T-helper 1 cell treated with Interleukin-12 subunit alpha and Interleukin-12 subunit beta and Interleukin-4 antibody, amounts not matched to agents 30 ng/mL and 1 ng/mL, for 36 hours (primary cell): ENCODE measurements around the gene EEF1AKMT1. TPM values are rescaled to one million over a fixed set of nuclear protein-coding genes. Genes with fewer than 3 reads are reported as not detected.

ENCODE experiments used
- intact Hi-C: fragments of 100-400 bp; cut with micrococcal nuclease; formaldehyde crosslinking; loops from one replicate; pipeline ENCODE4 v1.15.1; 2024
- total RNA-seq: library from RNA; stranded (reverse); gene quantifications from 2 replicates; pipeline ENCODE4 v1.2.3, GENCODE V29; 2022

EEF1AKMT1 gene, protein sequence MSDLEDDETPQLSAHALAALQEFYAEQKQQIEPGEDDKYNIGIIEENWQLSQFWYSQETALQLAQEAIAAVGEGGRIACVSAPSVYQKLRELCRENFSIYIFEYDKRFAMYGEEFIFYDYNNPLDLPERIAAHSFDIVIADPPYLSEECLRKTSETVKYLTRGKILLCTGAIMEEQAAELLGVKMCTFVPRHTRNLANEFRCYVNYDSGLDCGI
- total RNA-seq, result 6.0 and 8.0 TPM in 2 replicates

DNA sequence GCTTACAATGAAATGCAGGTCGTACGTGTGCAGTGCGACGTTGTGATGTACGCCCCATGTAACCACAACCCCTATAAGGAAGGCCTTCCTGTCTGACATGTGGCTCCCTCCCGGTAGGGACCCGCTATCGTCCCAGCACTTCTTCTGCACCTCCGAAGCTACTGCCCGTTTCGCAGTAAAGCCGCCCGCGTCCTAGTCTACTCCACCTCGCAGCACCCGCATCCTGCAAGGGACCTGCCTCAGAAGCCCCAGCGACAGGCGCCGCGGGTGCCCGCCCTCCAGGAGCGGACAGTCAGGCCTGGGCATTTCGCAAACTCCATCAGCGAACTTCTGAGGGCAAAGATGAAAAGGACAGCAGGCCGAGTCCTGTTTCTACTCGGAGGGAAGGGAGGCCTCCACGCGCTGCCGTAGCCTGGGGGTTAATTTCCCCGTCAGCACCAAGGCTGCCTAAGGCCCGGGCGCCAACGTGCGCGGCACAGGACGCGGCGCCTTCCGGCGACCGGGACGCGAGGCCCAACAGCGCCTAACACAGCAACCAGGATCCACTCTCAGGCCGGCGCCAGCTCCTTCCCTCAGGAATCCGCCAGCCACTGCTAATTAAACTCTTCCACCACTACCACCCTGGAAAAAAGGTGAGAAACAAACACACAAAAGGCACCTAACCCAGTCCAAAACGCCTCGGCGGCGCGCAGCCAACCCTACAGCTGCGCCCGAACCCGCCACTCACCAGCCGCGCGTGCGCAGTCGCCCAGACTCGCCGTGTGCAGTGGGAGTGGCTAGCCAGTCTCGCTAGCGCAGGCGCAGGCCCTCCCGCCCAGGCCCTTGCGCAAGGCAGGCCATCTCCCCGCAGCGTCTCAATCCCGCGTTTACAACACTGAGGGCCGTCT is at the start of gene EEF1AKMT1:
EEF1AKMT1 (minus strand) TSS at position 768 of the 887 bp plus-strand sequence. CDS start 16,363 bp downstream, outside the sequence.
- intact Hi-C loops, result loop anchor here (1.0 to 10.0 kb wide), 16 partner anchors 55 to 1141 kb away; partner anchors contain the start of genes IFT88, MICU2, MPHOSPH8 and MRPL57

DNA sequence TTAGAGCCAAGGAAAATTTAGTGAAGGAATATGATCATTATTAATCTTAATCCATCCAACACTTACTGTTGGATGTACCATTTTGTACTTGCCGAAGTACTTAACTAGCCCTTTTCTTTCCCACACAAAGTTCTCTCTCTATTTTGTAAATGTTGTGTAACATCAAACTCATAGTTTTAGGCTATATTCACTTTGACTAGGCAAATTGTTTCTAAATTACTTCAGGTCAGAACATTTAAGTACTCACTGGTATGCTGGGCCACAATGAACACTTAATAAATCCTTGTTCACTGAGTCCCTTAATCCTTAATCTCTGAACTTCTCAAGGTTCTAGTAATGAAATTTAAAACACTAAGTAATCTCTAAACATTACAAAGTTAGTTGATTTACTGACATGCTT is 49.3 kb upstream of the EEF1AKMT1 start:
- intact Hi-C loops, result no loop called here

DNA sequence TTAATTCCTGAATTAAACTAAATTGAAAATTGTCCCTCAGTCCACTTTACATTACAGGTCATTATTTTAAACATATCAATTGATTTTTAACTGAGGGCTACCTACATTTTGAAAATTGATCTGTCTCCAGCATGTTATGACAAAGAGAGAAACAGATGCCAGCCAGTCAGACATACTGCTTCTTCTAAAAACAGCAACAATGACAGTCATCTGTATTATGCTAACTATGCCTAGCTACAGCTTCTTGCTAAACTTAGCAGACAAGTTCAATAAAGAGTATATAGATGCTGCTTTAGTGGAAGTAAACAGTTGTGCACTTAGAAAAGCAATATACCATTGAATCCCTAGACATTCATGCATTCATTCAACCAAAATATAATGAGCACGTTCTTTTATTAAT is 48.6 kb upstream of the EEF1AKMT1 start:
- intact Hi-C loops, result no loop called here

DNA sequence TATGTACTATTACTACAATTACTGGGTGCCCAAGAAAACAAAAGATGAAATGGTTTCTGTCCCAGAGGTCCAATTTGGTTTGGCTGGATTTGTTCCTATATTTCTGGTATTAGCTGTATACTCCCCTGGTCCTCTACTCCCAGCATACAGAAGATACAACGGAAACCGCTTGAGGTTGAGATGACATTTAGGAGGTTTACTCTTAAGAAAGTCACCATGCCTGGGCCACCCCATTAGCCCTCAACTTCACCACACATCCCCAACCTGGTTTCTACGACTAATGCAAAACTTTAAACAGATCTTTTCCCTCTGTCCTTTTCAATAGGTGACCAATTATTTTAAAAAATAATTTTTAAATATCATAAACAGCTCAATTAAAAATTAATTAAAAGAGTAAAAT is 46.0 kb upstream of the EEF1AKMT1 start:
- intact Hi-C loops, result no loop called here

DNA sequence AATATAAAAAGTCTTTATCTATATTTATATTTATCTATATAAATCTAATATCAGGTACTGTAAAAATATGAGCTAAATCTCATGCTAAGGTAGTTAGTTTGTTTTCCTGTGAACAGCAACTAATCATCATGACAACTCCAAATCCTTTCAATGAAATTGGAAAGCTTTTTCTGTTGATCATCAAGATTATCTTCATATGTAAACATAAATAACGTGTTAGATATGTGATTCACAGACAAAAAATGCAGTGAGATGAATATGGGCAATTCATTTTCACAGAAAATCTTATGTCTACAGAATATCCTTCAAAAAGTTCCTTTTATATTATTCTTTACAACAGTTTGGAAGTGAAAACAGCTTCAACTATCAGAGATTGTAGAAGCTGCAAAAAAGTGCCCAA is 41.7 kb upstream of the EEF1AKMT1 start:
- intact Hi-C loops, result no loop called here

DNA sequence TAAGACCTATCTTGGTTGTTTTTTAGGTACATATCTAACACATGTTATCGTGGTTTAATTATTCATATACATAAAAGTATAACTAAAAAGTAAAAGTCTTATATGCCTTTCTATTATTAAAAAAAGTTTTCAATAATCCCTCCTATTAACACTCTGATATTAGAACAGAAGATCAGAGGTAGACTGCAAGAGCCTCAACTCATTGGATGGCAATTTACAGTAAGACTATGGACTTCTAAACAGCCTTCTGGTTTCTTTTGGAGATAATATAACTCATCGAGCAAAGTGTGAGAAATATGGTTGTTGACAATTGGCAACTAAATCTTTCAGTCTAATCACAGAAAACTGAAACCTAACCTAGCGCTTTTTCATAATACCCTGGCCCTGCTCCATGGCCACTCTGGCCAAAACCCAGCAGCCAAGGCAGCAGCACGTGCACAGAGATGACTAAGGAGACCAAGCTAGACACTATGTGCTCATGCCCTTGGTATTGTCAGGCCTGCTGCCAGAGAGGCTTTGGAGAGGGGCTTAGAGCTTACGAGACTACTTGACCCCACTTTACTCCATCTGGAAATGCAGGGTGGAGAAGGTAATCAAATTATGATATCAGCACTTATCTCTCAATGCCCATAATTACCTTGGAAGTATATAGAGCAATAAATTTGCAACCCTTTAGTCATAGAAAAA is 40.6 kb upstream of the EEF1AKMT1 start:
- intact Hi-C loops, result no loop called here

DNA sequence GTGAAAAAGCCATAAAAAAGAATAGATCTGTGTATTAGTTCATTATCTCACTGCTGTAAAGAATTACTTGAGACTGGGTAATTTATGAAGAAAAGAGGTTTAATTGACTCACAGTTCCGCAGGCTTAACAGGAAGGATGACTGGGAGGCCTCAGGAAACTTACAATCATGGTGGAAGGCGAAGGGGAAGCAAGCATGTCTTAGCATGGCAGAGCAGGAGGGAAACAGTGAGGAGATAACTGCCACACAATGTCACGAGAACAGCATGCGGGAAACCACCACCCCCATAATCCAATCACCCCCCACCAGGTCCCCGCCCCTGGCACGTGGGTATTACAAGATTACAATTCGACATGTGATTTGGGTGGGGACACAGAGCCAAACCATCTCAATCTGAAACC is 39.1 kb upstream of the EEF1AKMT1 start:
- intact Hi-C loops, result no loop called here

DNA sequence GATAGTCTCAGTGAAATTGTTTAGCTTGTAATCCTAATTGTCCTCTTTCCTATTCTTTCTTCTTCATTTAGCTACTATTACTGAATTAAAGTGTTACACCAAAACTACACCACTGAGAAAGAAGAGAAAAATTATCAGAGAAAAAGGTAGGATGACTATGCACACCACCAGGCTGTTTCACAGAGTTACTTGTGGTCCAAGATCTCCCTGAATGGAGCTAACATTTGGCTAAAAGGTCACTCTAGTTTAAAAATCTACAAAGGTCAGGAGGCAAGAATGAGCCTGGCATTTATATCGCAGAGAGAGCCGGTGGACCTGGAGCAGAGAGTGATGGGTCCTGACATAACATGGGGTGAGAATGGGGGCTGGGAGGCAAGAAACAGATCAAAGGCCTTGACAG is 37.0 kb upstream of the EEF1AKMT1 start:
- intact Hi-C loops, result no loop called here

DNA sequence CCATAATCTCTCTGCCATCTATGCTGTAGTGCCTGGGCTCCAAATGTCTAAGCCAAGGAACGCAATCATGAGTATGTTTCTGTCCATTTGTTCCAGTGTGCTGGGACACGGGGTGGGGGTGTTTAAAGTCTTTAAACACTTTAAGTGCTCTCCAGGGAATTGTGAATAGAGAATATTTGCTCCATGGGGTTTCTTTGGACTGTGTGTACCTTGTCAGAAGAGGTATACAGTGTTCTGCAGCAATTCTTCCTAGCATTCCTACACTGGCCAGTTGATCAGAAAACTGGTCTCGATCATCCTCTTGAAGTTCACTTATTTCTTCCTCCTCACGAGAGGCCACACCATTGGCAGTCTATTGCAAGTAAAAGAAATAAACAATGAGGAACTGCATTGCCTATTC is 35.1 kb upstream of the EEF1AKMT1 start:
- intact Hi-C loops, result no loop called here

DNA sequence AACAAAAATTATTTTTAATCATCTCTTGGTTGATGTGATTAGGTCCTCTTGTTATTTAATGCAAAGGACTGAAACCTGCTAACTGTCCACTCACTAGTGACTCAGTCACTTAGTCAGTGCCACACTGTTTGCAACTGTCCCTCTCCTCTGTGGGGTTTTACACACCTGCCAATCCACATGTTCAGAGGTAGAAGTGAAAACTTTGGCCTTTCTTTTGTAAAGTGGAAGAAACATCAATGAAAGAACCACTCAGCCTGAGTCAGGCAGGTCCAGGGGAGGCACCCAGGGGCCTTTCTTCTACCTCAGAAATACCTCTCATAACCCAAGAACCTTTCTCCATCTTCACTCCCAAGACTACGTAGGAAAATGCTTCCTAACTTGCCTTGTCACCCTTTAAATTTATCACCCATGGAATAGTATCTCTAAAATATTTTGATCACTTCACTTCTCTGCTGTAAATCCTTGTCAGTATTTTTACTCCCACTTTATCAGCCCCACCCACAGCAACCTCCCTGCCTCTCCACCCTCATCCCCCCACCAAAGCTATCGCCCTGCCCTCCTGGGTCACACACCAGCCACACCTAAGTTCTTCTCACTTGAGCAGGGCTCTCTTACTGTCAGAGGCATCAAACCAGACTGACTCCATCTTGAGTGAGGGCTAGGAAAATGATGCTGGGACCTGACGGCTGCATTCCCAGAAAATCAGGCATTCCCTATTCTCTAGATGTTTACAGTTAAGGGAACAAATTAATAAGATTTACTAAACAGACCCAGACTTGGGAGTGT is 29.6 kb upstream of the EEF1AKMT1 start:
- intact Hi-C loops, result no loop called here

DNA sequence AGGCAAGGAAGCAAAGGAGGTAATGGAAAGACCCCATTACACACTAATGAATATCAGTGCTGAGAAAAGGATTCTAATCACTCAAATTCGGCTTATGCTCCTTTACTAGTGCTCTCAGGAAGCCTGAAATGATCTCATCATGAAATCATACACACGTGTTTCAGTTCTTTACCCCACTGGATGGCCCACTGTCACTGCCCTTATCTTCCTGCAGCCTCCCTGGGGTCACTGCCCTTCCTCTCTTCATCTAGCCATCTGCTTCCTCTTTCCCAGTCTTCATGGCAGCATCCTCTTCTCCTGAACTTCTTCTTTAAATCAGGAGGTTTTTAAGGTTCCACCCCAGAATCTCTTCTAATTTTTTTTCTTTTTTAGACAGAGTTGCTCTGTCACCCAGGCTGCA is 27.9 kb upstream of the EEF1AKMT1 start:
- intact Hi-C loops, result no loop called here

DNA sequence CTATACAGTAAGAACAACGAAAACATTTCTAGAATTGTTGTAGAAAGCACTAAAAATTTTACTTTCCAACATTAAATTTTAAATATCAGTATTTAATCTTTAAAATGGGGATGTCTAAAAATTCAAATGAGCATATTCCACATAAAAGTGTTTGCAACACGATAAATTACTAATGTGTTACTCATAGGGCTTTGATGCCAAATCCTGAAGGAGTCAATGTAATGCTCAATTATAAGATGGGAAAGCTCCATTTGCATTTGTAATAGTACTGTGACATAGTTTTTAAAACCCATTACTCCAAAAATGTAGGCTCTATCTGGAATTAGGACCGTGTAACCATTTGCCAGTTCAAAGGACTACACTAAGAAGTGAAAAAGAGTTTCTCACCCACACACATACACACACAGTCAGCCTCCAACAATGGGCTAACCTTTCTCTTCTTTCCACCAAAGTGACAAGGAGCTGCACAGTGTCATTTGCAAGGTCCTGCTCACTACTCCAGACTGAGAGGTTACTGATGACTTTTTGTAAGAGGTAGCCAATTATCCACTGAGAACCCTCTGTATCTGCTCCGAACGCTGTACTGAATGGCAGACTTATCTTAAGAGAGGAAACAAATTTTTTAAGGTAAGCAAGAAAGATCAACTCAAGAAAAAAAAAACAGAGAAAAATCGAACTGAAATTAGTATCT is 26.1 kb upstream of the EEF1AKMT1 start:
- intact Hi-C loops, result no loop called here

DNA sequence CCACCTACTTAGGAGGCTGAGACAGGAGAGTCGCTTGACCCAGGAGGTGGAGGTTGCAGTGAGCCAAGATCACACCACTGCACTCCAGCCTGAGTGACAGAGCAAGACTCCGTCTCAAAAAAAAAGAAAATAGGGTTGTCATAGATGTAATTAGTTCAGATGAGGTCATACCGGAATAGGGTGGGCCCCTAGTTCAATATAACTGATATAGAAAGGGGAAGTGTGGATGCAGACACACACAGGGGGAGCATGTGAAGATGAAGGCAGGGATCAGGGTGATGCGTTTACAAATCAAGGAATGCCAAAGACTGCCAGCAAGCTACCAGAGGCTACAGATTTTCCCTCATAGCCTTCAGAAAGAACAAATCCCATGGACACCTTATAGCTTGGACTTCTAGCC is 24.3 kb upstream of the EEF1AKMT1 start:
- intact Hi-C loops, result no loop called here

DNA sequence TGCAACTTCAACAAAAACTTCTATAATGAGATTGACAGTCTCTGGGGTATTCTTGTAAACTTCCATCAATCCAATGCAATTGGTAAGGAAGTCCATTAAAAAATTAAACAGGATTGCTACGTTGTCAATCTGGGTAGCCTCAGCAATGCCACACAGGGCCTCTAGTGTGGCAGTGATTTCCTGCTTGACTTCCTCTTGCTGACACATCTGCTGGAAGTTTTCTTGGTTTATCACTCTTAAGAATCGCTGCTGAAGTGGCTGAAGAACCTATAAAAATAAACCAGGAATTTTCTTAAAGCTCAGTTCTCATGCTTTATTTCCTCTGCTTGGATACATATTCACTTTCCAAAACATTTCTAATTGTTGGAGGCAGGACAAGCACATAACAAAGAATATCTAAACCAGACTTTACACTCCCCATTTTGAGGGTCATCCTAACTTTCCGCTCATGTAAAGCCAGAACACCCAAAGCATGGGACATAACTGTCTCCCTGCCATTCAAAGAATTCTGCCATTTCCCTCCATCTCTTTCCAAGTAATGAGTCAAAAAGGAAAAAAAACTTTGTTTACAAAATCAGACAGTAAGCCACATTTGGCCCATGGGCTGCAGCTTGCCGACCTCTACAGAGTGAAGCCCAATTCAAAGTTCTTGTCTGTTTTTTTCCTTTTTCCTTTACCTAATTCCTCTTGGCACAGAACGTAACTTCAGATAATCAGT is 23.2 kb upstream of the EEF1AKMT1 start:
- intact Hi-C loops, result no loop called here

DNA sequence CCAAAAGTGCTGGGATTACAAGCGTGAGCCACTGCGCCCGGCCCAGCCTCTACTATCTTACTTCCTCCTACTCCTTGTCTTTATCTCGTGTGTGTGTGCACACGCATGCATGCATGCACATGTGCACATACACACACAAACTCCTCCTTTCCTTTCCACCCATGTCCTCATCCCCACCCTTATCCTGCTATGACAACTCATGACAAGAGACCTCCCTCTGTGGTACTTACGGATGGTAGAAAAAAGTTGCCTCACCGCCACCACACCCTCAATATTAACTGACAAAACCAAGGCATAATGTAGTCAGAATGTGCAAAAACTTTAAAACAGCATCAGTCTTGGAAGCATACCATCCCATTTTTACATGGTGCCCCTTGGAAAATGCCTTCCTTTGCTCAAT is 15.9 kb upstream of the EEF1AKMT1 start:
- intact Hi-C loops, result no loop called here

DNA sequence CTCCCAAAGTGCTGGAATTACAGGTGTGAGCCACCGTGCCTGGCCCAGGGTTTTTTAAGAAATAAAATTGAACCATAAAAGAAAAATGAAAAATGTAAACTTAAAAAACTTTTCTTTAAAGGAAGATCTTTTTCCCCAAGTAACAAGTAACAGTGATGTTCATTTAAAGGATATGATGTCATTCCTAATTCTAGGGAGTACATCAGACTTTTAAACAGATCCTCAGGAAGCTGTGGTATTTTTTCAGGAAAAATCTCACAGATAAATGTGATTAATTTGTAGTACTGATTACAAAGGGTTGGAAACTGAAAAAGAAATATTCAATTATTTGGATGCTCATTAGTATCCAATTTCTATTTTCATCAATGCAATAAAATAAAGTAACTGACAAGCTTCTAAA is 14.6 kb upstream of the EEF1AKMT1 start:
- intact Hi-C loops, result no loop called here

DNA sequence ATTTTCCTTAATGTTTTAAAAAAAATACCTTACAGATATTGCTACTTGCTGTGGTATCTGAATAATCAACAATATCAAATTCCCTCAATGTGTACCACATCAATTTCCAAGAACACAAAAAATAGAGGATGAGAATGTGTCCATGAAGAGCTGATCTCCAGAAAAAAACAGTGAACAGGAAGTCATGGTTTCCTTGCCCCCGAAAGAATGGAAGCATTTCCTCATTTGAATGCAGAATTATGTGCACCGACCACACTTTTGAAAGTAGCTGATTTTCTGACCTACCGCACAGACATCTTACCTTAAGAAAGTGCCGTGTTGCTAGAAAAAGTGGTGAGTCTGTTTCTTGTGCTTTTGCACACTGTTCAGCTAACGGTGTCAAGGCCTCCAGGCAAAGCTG is 13.4 kb upstream of the EEF1AKMT1 start:
- intact Hi-C loops, result no loop called here

DNA sequence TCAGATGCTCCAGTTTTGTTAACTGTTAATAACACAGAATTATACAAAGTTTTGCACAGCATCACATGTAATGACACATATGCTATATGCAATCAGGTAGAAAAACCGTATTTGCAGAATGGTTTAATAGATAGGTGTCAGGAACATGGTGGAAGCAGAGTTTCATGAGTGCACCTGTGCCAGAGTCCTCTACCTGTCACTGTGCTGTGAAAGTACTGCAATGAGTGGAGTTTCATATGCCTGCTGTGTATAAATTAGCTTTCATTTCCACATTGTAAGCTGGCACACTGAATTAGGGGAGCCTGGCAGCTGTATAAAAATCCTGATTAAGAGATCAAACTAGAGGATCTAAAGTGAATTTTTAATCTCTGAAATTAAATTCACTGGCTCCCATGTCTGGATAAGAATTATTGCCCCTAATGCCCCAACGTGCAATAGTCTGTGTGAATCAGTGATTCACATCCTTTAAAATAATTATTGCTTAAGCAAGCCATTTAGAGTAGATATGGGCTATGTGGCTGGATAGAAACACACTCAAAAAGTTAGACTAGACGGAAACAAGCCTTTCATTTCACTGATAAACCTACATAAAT is 8.5 kb upstream of the EEF1AKMT1 start:
- intact Hi-C loops, result no loop called here

DNA sequence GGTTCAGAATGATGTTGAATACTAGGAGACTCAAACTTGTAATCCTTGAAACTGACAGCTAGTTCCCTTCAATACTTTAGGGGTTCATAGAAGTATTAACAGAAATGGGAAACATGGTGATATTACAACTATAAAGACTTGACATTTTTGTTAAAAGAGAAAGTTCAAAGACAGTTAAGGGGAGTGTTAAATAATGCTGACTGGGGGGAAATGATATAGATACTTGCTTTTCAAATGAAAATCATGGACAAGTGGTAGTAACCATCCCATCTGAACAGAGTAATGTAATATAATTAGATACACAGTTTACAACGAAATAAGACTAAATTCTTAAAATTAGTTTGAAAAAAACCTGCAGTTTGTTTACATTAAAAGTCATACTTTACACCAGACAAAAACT is 6.6 kb upstream of the EEF1AKMT1 start:
- intact Hi-C loops, result no loop called here

DNA sequence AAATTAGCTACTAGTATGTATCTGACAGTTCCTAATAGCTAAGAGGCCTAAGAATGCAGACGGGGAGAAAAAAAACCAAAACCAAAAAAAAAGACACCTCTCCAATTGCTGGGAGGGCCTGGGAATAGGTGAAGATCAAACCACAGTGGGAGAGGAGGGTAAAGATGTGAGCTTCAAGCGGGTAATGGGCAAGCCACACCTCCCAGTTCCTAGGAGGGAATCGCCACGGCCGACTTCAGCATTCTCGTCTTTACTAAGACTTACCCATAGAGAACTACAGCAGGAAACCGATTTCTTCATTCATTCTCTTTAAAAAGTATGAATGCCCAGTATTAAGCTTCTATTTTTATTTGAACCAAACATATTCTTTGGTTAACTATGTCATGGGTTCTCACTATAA is 5.6 kb upstream of the EEF1AKMT1 start:
- intact Hi-C loops, result loop anchor here (10.0 kb wide), 2 partner anchors 295 to 365 kb away; no protein-coding TSS in a partner anchor
